Activated T-cell treated with anti-CD3 and anti-CD28 coated beads, Interleukin-2, amount 50 U/mL, for 4 hours (primary cell): ENCODE data around the gene PLCB1. TPM values are rescaled to one million over a fixed set of nuclear protein-coding genes. Genes with fewer than 3 reads are reported as not detected.
"Not testable (repeated sequence)": the region's sequence is repeated elsewhere in the genome, so short reads cannot be mapped to it uniquely, and the experiment has no call there.

ENCODE experiments used
- ATAC-seq, 2 donors: fragments of 200-7000 bp; cut with Tn5 transposase; one replicate each; pipeline ENCODE4 v1.10.0; 2021
- DNase-seq: peaks from one replicate; pipeline ENCODE4 v3.0.0-alpha.2; 2020
- H3K27me3 Mint-ChIP-seq: one replicate; pipeline ENCODE4 v1.8.0; 2021; ENCODE audit warnings: low read depth, mixed read lengths
- H3K36me3 Mint-ChIP-seq: one replicate; pipeline ENCODE4 v1.8.0; 2022; ENCODE audit warnings: mixed read lengths; ENCODE audit not compliant: insufficient read depth
- H3K4me1 Mint-ChIP-seq: one replicate; pipeline ENCODE4 v1.8.0; 2021; ENCODE audit warnings: low read depth, mixed read lengths
- H3K4me3 Mint-ChIP-seq: one replicate; pipeline ENCODE4 v1.8.0; 2021; ENCODE audit warnings: mild to moderate bottlenecking, moderate library complexity, mixed read lengths
- H3K9me3 Mint-ChIP-seq: one replicate; pipeline ENCODE4 v1.8.0; 2021; ENCODE audit warnings: mixed read lengths
- total RNA-seq, 3 donors: library from RNA; stranded (reverse); gene quantifications; one replicate each; pipeline ENCODE4 v1.2.1, GENCODE V29; 2021

PLCB1 gene
- 1 to 10 TPM in 2 of 3 donors, under 1 TPM in 1; 0.91 to 6.0 (median 2.8) TPM for total RNA-seq

DNA sequence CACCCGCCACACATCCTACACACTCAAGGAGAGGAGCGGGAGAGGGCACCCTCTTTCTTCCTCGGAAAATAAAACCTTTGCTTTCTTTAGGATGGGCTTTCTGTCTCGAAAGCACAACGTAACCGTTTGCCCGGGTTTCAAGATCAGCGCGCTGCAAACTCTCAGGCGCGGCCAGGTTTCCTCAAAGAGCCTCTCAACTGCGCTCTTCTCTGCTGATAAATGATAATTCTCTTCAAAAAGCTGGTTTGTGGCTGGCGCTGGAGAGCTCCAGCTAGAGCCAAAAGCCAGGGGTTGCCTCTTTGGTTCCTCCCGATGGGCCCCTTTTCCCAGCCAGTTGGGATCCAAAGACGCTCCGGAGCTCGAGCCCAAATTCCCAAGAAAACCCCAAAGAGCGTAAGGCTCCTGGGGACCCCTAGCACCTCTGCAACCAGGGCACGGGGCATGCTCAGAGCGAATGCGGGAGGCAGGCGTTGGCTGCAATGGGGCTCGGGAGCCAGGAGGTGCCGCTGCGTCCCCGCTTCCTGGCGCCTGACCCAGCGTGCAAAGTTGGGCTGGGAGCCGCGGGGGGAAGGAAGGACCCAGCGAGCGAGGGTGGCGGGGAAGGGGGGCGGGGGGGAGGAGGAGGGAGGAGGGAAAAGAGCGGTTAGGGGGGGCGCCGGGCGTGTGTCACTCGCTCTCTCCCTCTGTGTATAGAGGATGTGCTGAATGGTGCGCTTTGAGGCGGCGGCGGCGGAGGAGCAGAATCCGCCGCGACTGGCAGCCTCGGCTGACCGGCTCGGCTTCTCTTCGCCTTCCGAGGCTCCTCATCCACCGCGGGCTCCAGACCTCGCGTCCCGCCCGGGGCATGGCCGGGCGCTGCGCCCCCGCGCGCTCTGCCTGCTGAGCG, at the start of gene PLCB1:
Gene PLCB1 (plus strand): TSS at position 669 of the 886 bp plus-strand sequence. CDS start 386 bp downstream, outside the sequence.
- Mint-ChIP-seq H3K4me3 (peak within 1 kb of the TSS; percentile 81), H3K9me3 (no peaks in the 10 kb centered on the region), H3K4me1 (peaks cover 21% of the 10 kb centered on the region), H3K27me3 (peaks cover 25% of the 10 kb centered on the region), H3K36me3 (no peaks in the 10 kb centered on the region)
- peak; percentile 70 for DNase-seq
- peak; percentile 88 to 89 for ATAC-seq

DNA sequence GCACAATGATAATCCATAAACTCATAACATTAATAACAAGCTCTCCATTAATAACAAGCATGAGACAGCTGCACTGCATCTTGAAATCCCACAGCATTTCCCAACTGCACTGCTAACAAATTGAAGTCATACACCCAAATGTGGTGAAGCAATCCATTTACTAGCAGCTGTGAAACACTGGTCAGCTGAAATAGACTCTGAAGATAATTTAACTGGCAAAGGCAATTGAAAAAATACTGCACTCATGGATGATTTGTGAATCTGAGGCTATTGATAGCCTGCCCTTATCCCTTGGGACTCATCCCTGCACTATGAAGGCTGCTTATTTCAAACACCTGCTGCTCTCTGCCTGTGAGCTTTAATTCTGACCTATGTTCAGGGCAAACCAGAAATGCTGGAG, 49.1 kb upstream of the PLCB1 start:
- peaks cover 9% of the 10 kb centered on the region for H3K27me3 Mint-ChIP-seq
- no peaks in the 10 kb centered on the region for H3K9me3 Mint-ChIP-seq
- DNase-seq, result no peak
- no peak overlapping the region for H3K4me3 Mint-ChIP-seq
- no peaks in the 10 kb centered on the region for H3K4me1 Mint-ChIP-seq
- no peaks in the 10 kb centered on the region for H3K36me3 Mint-ChIP-seq
- no peak for ATAC-seq

DNA sequence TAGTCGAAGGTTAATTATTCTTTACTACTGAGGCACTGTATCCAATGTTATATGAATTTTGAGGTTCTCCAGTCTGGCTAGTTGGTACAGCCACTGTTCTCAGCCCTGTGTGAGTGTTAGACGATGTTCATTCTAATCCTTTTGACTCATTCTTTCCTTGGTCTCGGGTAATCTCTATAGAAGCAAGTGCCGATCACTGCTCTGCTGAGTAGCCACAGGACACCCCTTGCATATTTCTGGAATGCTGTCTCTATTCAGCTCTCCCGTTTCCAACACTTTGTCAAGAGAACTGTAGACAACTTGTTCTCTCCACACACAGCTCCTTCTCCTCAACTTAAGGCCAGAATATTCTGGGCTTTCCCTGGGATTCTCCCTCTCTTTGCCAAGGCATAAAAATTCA, 42.4 kb upstream of the PLCB1 start:
- peaks cover 19% of the 10 kb centered on the region for H3K27me3 Mint-ChIP-seq
- no peaks in the 10 kb centered on the region for H3K9me3 Mint-ChIP-seq
- ATAC-seq, result no peak
- H3K36me3 Mint-ChIP-seq, result no peaks in the 10 kb centered on the region
- H3K4me3 Mint-ChIP-seq, result no peak overlapping the region
- no peaks in the 10 kb centered on the region for H3K4me1 Mint-ChIP-seq
- no peak for DNase-seq

GRCh38 chr20:8094415-8094818, 37.6 kb upstream of the PLCB1 start:
- DNase-seq (no peak), ATAC-seq (no peak)
- H3K36me3 Mint-ChIP-seq, result no peaks in the 10 kb centered on the region

DNA sequence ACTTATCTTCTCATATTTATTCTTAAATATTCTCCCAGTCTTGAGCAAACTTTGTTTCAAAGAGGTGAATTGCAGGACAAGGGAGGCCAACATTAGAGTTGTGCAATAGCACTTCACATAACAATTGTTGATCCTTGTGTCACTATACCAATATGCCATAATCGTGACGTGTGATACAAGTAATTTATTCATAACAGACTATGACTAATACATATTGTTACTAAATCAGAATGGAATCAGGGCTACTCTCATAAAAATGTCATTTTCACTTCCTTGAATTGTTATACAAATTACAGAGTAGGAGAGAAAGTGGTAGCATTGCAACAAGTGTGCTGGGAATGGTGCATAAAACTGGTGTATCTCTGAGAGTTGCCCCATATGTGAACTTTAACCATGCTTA, 37.2 kb upstream of the PLCB1 start:
- peaks cover 11% of the 10 kb centered on the region for H3K27me3 Mint-ChIP-seq
- H3K4me1 Mint-ChIP-seq, result no peaks in the 10 kb centered on the region
- DNase-seq, result no peak
- H3K36me3 Mint-ChIP-seq, result no peaks in the 10 kb centered on the region
- ATAC-seq, result no peak
- no peak overlapping the region for H3K4me3 Mint-ChIP-seq
- no peaks in the 10 kb centered on the region for H3K9me3 Mint-ChIP-seq

More at GRCh38 chr20:8094415-8094818, 37.6 kb upstream of the PLCB1 start:
- H3K9me3 Mint-ChIP-seq, result no peaks in the 10 kb centered on the region
- H3K4me1 Mint-ChIP-seq, result no peaks in the 10 kb centered on the region
- H3K4me3 Mint-ChIP-seq, result no peak overlapping the region
- peaks cover 12% of the 10 kb centered on the region for H3K27me3 Mint-ChIP-seq

DNA sequence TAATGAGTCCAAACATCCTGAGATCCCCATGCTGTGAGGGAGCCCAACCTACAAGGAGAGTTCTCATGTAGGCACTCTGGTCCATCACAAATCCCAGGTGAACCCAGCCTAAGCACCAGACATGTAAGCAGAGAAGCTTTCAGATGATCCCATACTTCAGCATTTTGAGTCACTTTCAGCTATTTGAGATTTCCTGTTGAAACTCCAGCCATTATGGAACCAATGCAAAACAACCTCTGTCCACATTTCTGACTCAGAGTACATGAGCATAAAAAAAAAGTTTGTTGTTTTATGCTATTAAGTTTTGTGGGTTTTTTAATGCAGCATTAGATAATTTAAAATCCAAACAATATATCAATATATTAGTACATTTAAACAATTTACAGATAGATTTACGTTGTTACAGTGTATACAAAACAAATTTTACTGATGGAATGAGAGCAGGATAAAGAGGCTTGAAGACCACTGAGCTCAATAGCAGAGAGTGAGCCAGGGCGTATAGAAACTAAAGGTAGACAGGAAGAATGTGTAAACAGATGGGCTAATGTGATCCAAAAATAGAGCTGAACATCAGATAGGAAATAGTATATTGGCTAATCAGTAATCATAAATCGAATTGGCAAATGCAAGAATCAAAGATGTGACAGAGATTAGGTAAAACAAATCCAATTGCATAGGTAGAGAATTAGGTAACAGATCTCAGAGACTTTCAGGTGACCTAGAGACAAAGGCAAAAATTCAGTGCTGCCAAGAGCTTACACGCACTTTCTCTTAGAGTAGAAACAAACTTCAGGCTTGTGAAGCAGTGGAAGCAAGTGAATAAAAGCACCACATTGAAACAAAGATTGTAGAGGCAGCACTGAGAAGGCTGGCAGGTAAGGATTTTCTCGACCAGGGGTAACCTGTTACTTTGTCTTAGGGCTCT, 36.2 kb upstream of the PLCB1 start:
- Mint-ChIP-seq H3K36me3 (no peaks in the 10 kb centered on the region), H3K4me1 (no peaks in the 10 kb centered on the region), H3K9me3 (no peaks in the 10 kb centered on the region), H3K4me3 (no peak overlapping the region), H3K27me3 (peaks cover 13% of the 10 kb centered on the region)
- ATAC-seq (no peak), DNase-seq (no peak)

DNA sequence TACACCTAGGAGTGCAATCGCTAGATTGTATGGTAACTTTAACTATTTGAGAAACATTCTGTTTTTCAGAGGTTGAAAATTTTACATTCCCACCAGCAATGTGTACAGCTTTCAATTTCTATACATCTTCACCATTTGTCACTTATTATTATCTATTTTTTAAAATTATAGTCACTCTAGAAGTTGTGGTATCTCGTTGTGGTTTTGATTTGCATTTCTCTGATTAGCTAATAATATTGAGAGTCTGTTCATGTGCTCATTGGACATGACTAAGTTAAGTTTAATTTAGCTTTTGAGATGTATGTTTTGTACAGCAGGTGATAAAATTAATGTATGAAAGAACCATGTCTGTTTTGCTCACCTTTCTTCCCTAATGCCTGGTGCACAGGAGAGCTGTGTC, 34.8 kb upstream of the PLCB1 start:
- no peak overlapping the region for H3K4me3 Mint-ChIP-seq
- no peaks in the 10 kb centered on the region for H3K4me1 Mint-ChIP-seq
- H3K9me3 Mint-ChIP-seq, result no peaks in the 10 kb centered on the region
- no peaks in the 10 kb centered on the region for H3K36me3 Mint-ChIP-seq
- ATAC-seq (no peak), DNase-seq (no peak)
- peaks cover 11% of the 10 kb centered on the region for H3K27me3 Mint-ChIP-seq

DNA sequence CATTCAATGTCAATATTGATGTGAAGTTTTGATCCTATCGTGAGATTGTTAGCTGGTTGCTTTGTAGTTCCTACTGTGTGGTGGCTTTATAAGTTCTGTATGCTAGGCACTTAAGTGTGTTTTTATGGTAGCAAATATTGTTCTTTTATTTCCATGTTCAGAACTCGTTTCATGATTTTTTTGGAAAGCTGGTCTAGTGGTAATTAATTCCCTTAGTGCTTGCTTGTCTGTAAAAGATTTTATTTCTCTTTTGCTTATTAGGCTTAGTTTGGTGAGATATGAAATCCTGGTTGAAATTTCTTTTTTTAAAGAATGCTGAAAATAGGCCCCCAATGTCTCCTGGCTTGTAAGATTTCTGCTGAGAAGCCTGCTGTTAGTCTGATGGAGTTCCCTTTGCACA, 27.8 kb upstream of the PLCB1 start:
- Mint-ChIP-seq H3K27me3 (peaks cover 7% of the 10 kb centered on the region), H3K36me3 (no peaks in the 10 kb centered on the region), H3K4me3 (no peak overlapping the region), H3K9me3 (peaks cover 31% of the 10 kb centered on the region), H3K4me1 (no peaks in the 10 kb centered on the region)
- ATAC-seq (no peak), DNase-seq (no peak)

DNA sequence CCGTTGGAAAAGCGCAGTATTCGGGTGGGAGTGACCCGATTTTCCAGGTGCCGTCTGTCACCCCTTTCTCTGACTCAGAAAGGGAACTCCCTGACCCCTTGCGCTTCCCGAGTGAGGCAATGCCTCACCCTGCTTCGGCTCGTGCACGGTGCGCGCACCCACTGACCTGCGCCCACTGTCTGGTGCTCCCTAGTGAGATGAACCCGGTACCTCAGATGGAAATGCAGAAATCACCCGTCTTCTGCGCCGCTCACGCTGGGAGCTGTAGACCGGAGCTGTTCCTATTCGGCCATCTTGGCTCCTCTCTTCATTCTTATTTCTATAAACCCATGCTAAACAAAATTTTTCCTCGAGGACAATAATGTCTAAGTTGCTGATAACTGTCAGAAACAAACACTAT, 17.5 kb upstream of the PLCB1 start:
- H3K4me3 Mint-ChIP-seq, ATAC-seq, DNase-seq, H3K36me3 Mint-ChIP-seq, H3K4me1 Mint-ChIP-seq, H3K27me3 Mint-ChIP-seq, H3K9me3 Mint-ChIP-seq: not testable (repeated sequence)

GRCh38 chr20:8115436-8115835, 16.6 kb upstream of the PLCB1 start:
- no peak for ATAC-seq
- no peaks in the 10 kb centered on the region for H3K36me3 Mint-ChIP-seq
- peaks cover 8% of the 10 kb centered on the region for H3K27me3 Mint-ChIP-seq
- no peak for DNase-seq
- no peaks in the 10 kb centered on the region for H3K9me3 Mint-ChIP-seq
- H3K4me1 Mint-ChIP-seq, result no peaks in the 10 kb centered on the region
- H3K4me3 Mint-ChIP-seq, result no peak overlapping the region

GRCh38 chr20:8116067-8116811, 15.8 kb upstream of the PLCB1 start:
- Mint-ChIP-seq H3K4me1 (no peaks in the 10 kb centered on the region), H3K36me3 (no peaks in the 10 kb centered on the region), H3K9me3 (no peaks in the 10 kb centered on the region), H3K4me3 (no peak overlapping the region), H3K27me3 (peaks cover 8% of the 10 kb centered on the region)
- DNase-seq, result no peak
- no peak for ATAC-seq

DNA sequence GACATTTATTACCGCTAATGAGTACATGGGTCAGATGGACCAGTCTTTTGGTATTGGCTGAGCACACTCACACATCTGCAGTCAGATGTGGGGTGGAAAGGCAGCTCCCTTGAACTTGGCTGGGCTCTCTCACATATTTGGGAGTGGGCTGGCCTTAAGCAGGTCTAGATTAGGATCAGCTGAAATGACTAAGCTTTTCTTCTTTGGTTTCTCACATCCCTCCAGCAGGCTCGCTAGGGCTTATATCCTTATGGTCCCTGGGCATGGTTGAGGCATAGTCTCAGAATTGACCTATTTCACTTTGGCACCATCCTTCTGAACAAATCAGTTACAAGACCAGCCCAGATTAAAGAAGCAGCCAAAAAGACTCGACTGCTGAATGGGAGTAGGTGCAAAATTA, 14.4 kb upstream of the PLCB1 start:
- Mint-ChIP-seq H3K27me3 (peaks cover 8% of the 10 kb centered on the region), H3K4me3 (no peak overlapping the region), H3K4me1 (no peaks in the 10 kb centered on the region), H3K36me3 (no peaks in the 10 kb centered on the region), H3K9me3 (no peaks in the 10 kb centered on the region)
- ATAC-seq, result no peak
- no peak for DNase-seq

GRCh38 chr20:8118039-8118438, 14.0 kb upstream of the PLCB1 start:
- H3K36me3 Mint-ChIP-seq, result no peaks in the 10 kb centered on the region
- H3K27me3 Mint-ChIP-seq, result peaks cover 8% of the 10 kb centered on the region
- DNase-seq, result no peak
- H3K9me3 Mint-ChIP-seq, result no peaks in the 10 kb centered on the region
- H3K4me3 Mint-ChIP-seq, result no peak overlapping the region
- H3K4me1 Mint-ChIP-seq, result no peaks in the 10 kb centered on the region
- no peak for ATAC-seq

- Mint-ChIP-seq H3K36me3 (no peaks in the 10 kb centered on the region), H3K4me3 (no peak overlapping the region), H3K4me1 (no peaks in the 10 kb centered on the region), H3K27me3 (peaks cover 8% of the 10 kb centered on the region), H3K9me3 (no peaks in the 10 kb centered on the region)
- DNase-seq (no peak), ATAC-seq (no peak)
These were observed 13.3 kb upstream of the PLCB1 start for GRCh38 chr20:8118760-8119159.
